Prostate gland (tissue), 2 donors: ENCODE results near the gene RBM19.

Experiments used
- POLR2AphosphoS5 ChIP-seq: sonication (generic); formaldehyde crosslinking; IDR thresholded peaks from one replicate; pipeline ENCODE4 v1.6.1; 2017; ENCODE audit warnings: antibody characterized with exemption
- TF ChIP-seq, protein P1 (sequence below), 4 experiments: fragments of 200-600 bp in 2 of 4; fragments of 450-650 bp in 2 of 4; sonication (generic) in 2 of 4; IDR thresholded peaks; 1 replicate in 3 of 4; 2 replicates in 1 of 4; pipeline ENCODE4 v1.5.1; 2016 to 2019; ENCODE audit warnings: antibody characterized with exemption in 4 of 4, mild to moderate bottlenecking in 2 of 4, moderate library complexity in 2 of 4

DNA sequence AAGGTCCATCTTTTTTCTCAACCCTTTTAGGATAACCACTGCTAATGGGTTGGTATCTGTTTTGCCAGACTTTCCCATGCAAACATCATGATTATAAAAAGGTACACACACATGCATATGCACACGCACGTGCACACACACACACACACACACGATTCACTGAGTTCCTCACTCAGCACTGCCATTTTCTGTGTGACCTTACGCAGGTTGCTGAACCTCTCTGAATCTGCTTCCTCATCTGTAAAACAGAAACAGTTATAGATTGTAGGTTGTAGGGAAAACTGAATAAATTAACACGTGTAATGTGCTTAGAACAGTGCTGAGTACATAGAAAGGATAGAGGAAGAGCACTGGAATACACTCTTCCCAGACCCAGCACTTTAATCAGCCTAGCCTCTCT, 182.3 kb downstream of the RBM19 start:
- no peak for TF ChIP-seq POLR2AphosphoS5
- TF ChIP-seq, protein P1, sequence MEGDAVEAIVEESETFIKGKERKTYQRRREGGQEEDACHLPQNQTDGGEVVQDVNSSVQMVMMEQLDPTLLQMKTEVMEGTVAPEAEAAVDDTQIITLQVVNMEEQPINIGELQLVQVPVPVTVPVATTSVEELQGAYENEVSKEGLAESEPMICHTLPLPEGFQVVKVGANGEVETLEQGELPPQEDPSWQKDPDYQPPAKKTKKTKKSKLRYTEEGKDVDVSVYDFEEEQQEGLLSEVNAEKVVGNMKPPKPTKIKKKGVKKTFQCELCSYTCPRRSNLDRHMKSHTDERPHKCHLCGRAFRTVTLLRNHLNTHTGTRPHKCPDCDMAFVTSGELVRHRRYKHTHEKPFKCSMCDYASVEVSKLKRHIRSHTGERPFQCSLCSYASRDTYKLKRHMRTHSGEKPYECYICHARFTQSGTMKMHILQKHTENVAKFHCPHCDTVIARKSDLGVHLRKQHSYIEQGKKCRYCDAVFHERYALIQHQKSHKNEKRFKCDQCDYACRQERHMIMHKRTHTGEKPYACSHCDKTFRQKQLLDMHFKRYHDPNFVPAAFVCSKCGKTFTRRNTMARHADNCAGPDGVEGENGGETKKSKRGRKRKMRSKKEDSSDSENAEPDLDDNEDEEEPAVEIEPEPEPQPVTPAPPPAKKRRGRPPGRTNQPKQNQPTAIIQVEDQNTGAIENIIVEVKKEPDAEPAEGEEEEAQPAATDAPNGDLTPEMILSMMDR (IDR thresholded peaks at IDR 0.05) = no peak
